ENCODE measurements around the gene RUVBL2.

The RUVBL2 gene

GRCh38 chr19:48993175-48994034, at the start of gene RUVBL2, which contains the start of gene GYS1:
TSS of gene RUVBL2 (plus strand) at chr19:48993887. CDS start at chr19:48993912, 25 bp downstream.
TSS of gene GYS1 (minus strand) at chr19:48993309. CDS start at chr19:48993112, 197 bp downstream.
- DNase-seq: peak; percentile 99

- no peak for DNase-seq
Measured at GRCh38 chr19:48945415-48945814, 48.3 kb upstream of the RUVBL2 start.

GRCh38 chr19:48945817-48946216, 47.9 kb upstream of the RUVBL2 start:
- no peak for DNase-seq

GRCh38 chr19:48946463-48947257, 47.0 kb upstream of the RUVBL2 start:
- no peak for DNase-seq

GRCh38 chr19:48947258-48947542, 46.5 kb upstream of the RUVBL2 start:
- DNase-seq: no peak

- no peak for DNase-seq
Measured at GRCh38 chr19:48950159-48950558, 43.5 kb upstream of the RUVBL2 start.

- DNase-seq: no peak
Measured at GRCh38 chr19:48950830-48951519, 42.7 kb upstream of the RUVBL2 start.

- no peak for DNase-seq
Measured at GRCh38 chr19:48953141-48953540, 40.5 kb upstream of the RUVBL2 start.

GRCh38 chr19:48953990-48954594, 39.6 kb upstream of the RUVBL2 start:
- DNase-seq: no peak

- DNase-seq: peak; percentile 98
Measured at GRCh38 chr19:48954595-48955307, 38.9 kb upstream of the RUVBL2 start, which contains the start of gene BAX. TSS of gene BAX (plus strand) at chr19:48954875. CDS start at chr19:48954929, 54 bp downstream.

GRCh38 chr19:48955308-48955958, 38.3 kb upstream of the RUVBL2 start:
- no peak for DNase-seq

- no peak for DNase-seq
Measured at GRCh38 chr19:48958006-48958405, 35.7 kb upstream of the RUVBL2 start.

GRCh38 chr19:48959341-48960239, 34.1 kb upstream of the RUVBL2 start:
- DNase-seq: no peak

- peak; percentile 56 for DNase-seq
Measured at GRCh38 chr19:48961051-48961649, 32.5 kb upstream of the RUVBL2 start.

- no peak for DNase-seq
Measured at GRCh38 chr19:48961673-48962028, 32.0 kb upstream of the RUVBL2 start.

- DNase-seq: peak; percentile 73
Measured at GRCh38 chr19:48962029-48962848, 31.4 kb upstream of the RUVBL2 start.

- no peak for DNase-seq
Measured at GRCh38 chr19:48962849-48963165, 30.9 kb upstream of the RUVBL2 start.

GRCh38 chr19:48963371-48964204, 30.1 kb upstream of the RUVBL2 start:
- DNase-seq: peak; percentile 89
